ENCODE results near the gene CYB561A3. TPM values are rescaled to one million over a fixed set of nuclear protein-coding genes. Genes with fewer than 3 reads are reported as not detected.

The CYB561A3 gene
- total RNA-seq, 4 donors from 2014 or later, result 29.5 to 39.9 (median 34.6) TPM

GRCh38 chr11:61338783-61339489, 22.7 kb downstream of the CYB561A3 start:
- no peak for ATAC-seq (ENCODE audit: low FRiP score)
- no peak for TF ChIP-seq CTCF (IDR thresholded peaks at IDR 0.05)
- DNase-seq (ENCODE audit: low spot score), result no peak

- TF ChIP-seq CTCF (IDR thresholded peaks at IDR 0.05), result no peak
- no peak for ATAC-seq (ENCODE audit: low FRiP score)
- DNase-seq (ENCODE audit: low spot score), result no peak
Observed at GRCh38 chr11:61337706-61338470, 23.8 kb downstream of the CYB561A3 start.

- TF ChIP-seq CTCF (IDR thresholded peaks at IDR 0.05), result peak in 2 of 3 donors; percentile 94 to 98
- DNase-seq (ENCODE audit: low spot score), result peak; percentile 53
- ATAC-seq (ENCODE audit: low FRiP score), result peak; percentile 50
Observed at GRCh38 chr11:61336171-61336935, 25.3 kb downstream of the CYB561A3 start.

GRCh38 chr11:61335355-61335710, 26.3 kb downstream of the CYB561A3 start:
- TF ChIP-seq CTCF (IDR thresholded peaks at IDR 0.05), result no peak
- DNase-seq (ENCODE audit: low spot score) (no peak), ATAC-seq (ENCODE audit: low FRiP score) (no peak)

GRCh38 chr11:61334434-61335354, 27.0 kb downstream of the CYB561A3 start:
- TF ChIP-seq CTCF (IDR thresholded peaks at IDR 0.05), result no peak
- DNase-seq (ENCODE audit: low spot score), result no peak

More at GRCh38 chr11:61334434-61335354, 27.0 kb downstream of the CYB561A3 start:
- peak; percentile 38 for ATAC-seq (ENCODE audit: low FRiP score)

Data from omental fat pad (tissue), 4 donors.